Effector CD8-positive, alpha-beta T cell (primary cell): ENCODE measurements around the gene IPO8.
"Not testable (repeated sequence)": the region's sequence is repeated elsewhere in the genome, so short reads cannot be mapped to it uniquely, and the experiment has no call there.

Experiments
- DNase-seq: peaks from one replicate; lab custom pipeline; 2025; lab: John Stamatoyannopoulos, UW

IPO8 gene

GRCh38 chr12:30691122-30691879 is 4.4 kb downstream of the IPO8 start:
- no peak for DNase-seq

- DNase-seq: no peak
These were observed 8.2 kb downstream of the IPO8 start for GRCh38 chr12:30687265-30687986.

GRCh38 chr12:30679241-30679640 is 16.4 kb downstream of the IPO8 start:
- DNase-seq: no peak

GRCh38 chr12:30678221-30678620 is 17.4 kb downstream of the IPO8 start:
- DNase-seq: no peak

GRCh38 chr12:30661210-30661609 is 34.5 kb downstream of the IPO8 start:
- no peak for DNase-seq

GRCh38 chr12:30652034-30652696 is 43.5 kb downstream of the IPO8 start:
- DNase-seq: no peak

GRCh38 chr12:30646821-30647220 is 48.8 kb downstream of the IPO8 start:
- DNase-seq: no peak

- no peak for DNase-seq
These were observed 52.3 kb downstream of the IPO8 start for GRCh38 chr12:30643366-30643765.

- DNase-seq: no peak
These were observed 55.3 kb downstream of the IPO8 start for GRCh38 chr12:30640392-30640791.

- DNase-seq: no peak
These were observed 60.3 kb downstream of the IPO8 start for GRCh38 chr12:30635385-30635784.

GRCh38 chr12:30631740-30632139 is 63.9 kb downstream of the IPO8 start:
- DNase-seq: no peak

- DNase-seq: no peak
These were observed 64.7 kb downstream of the IPO8 start for GRCh38 chr12:30630979-30631285.

GRCh38 chr12:30630076-30630978 is 65.3 kb downstream of the IPO8 start:
- no peak for DNase-seq

- DNase-seq: no peak
These were observed 68.8 kb downstream of the IPO8 start for GRCh38 chr12:30626847-30627246.

- DNase-seq: no peak
These were observed 71.7 kb downstream of the IPO8 start for GRCh38 chr12:30624009-30624408.

GRCh38 chr12:30622509-30622908 is 73.2 kb downstream of the IPO8 start:
- DNase-seq: no peak

GRCh38 chr12:30621663-30622241 is 73.9 kb downstream of the IPO8 start:
- not testable (repeated sequence) for DNase-seq

- no peak for DNase-seq
These were observed 78.2 kb downstream of the IPO8 start for GRCh38 chr12:30617346-30618016.

GRCh38 chr12:30614031-30614430 is 81.6 kb downstream of the IPO8 start:
- DNase-seq: no peak

- DNase-seq: no peak
These were observed 82.4 kb downstream of the IPO8 start for GRCh38 chr12:30613119-30613830.
